Measurements from ENCODE around the gene SAMD10.

GRCh38 chr20:63940472-63941266 lies 38.8 kb downstream of the SAMD10 start:
- TF ChIP-seq POLR2A (IDR thresholded peaks at IDR 0.05): no peak
- no peak for TF ChIP-seq CTCF (IDR thresholded peaks at IDR 0.05)
